ENCODE measurements around the gene STXBP5L.
"Not testable (repeated sequence)": the region's sequence is repeated elsewhere in the genome, so short reads cannot be mapped to it uniquely, and the experiment has no call there.

Gene STXBP5L

GRCh38 chr3:120908030-120908794 is at the start of gene STXBP5L:
TSS of gene STXBP5L (plus strand) at chr3:120908205. CDS start at chr3:120909579, 1,374 bp downstream.
- peak; percentile 93 for DNase-seq (ENCODE audit: low spot score)

DNA sequence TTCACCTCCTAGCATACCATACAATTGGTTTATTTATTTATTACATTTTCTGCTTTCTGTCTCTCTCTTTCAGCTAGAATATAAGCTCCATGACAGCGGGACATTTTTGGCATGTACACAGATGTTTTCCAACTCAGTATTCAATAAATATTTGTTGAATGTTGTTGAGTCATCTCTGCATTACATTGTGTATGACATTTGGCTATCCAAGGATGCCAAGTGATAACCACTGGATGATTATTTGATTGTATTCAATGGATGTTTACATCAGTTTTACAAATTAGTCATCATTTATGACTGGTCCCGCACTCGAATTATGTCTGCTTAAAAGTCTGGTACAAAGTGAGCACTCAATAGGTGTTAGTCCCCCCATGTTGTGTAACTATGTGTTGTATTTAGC is 49.5 kb upstream of the STXBP5L start:
- DNase-seq (ENCODE audit: low spot score), result no peak

DNA sequence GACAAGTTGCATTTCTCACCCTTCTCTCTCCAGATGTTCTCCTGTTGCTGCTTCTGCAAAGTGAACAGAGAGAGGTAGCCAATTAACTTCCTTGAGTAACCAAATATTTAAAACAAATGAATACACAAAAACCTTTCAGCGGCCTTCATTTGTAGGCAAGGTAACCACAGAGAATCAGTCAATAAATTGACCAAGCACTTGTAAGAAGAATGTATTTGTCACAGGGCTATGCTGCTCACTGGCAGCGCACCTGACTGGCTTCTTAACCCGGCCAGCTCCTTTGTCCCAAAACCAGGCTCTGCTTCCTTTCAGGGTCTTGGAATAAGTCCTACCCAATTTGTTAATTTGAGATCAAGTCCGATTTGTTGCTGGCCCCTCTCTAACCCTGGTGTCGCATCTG is 43.5 kb upstream of the STXBP5L start:
- no peak for DNase-seq (ENCODE audit: low spot score)

- no peak for DNase-seq (ENCODE audit: low spot score)
These were observed 32.5 kb upstream of the STXBP5L start for GRCh38 chr3:120875507-120875906.

GRCh38 chr3:120875989-120876388 is 32.0 kb upstream of the STXBP5L start:
- no peak for DNase-seq (ENCODE audit: low spot score)

- no peak for DNase-seq (ENCODE audit: low spot score)
These were observed 28.6 kb upstream of the STXBP5L start for GRCh38 chr3:120879411-120879810.

GRCh38 chr3:120892921-120893320 is 15.1 kb upstream of the STXBP5L start:
- no peak for DNase-seq (ENCODE audit: low spot score)

- DNase-seq (ENCODE audit: low spot score), result no peak
These were observed 13.5 kb upstream of the STXBP5L start for GRCh38 chr3:120894316-120895057.

- not testable (repeated sequence) for DNase-seq (ENCODE audit: low spot score)
These were observed 6.3 kb upstream of the STXBP5L start for GRCh38 chr3:120901716-120902115.

GRCh38 chr3:120903221-120903620 is 4.8 kb upstream of the STXBP5L start:
- peak; percentile 25 for DNase-seq (ENCODE audit: low spot score)

DNA sequence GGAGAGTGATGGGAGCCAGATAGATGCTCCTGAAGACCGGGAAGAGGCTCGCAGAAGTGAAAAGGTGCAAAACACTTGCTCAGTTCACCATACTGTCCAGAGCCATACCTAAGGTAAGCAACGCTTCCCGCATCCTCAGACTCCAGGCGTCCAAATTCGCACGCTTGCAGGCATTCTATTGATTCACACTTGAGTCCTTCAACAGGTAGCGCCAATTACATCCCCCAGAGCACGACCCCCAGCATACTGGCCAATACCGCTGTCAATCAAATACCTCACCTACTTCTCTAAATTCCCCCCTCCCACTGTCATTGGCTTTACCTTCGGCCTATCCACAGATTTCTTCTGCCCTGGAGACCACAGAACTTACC is 361 bp upstream of the STXBP5L start:
- no peak for DNase-seq (ENCODE audit: low spot score)

- peak; percentile 12 for DNase-seq (ENCODE audit: low spot score)
These were observed 993 bp downstream of the STXBP5L start for GRCh38 chr3:120908795-120909601.

DNA sequence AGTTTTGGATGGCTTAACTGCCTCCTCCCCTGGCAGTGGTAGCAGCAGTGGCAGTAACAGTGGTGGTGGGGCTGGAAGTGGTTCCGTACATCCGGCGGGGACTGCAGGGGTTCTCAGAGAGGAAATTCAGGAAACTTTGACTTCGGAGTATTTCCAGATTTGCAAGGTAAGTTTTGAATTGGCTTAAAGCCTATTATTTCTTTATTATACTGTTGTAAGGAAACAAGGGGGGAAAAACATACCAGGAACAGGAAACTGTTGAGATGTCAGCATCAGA is 1.5 kb downstream of the STXBP5L start:
- DNase-seq (ENCODE audit: low spot score), result no peak

- no peak for DNase-seq (ENCODE audit: low spot score)
These were observed 18.1 kb downstream of the STXBP5L start for GRCh38 chr3:120926146-120926545.

GRCh38 chr3:120928991-120929390 is 21.0 kb downstream of the STXBP5L start:
- DNase-seq (ENCODE audit: low spot score), result peak; percentile 14

GRCh38 chr3:120931593-120931992 is 23.6 kb downstream of the STXBP5L start:
- no peak for DNase-seq (ENCODE audit: low spot score)

DNA sequence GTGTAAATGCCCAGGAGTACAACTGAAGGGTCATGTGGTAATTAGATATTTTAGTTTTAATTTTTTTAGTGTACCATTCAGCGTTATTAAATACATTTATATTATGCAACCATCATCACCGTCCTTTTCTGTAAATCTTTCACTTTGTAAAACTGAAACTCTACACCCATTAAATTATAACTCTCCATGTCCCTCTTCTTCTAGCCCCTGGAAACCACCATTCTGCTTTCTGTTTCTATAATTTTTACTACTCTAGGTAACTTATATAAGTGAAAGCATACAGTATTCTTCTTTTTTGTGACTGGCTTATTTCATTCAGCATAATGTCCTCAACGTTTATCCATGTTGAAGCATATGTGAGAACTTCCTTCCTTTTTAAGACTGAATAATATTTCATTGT is 48.1 kb downstream of the STXBP5L start:
- no peak for DNase-seq (ENCODE audit: low spot score)

GRCh38 chr3:120982608-120983320 is 74.8 kb downstream of the STXBP5L start:
- DNase-seq (ENCODE audit: low spot score), result no peak

- DNase-seq (ENCODE audit: low spot score), result no peak
These were observed 75.3 kb downstream of the STXBP5L start for GRCh38 chr3:120983321-120983665.

DNA sequence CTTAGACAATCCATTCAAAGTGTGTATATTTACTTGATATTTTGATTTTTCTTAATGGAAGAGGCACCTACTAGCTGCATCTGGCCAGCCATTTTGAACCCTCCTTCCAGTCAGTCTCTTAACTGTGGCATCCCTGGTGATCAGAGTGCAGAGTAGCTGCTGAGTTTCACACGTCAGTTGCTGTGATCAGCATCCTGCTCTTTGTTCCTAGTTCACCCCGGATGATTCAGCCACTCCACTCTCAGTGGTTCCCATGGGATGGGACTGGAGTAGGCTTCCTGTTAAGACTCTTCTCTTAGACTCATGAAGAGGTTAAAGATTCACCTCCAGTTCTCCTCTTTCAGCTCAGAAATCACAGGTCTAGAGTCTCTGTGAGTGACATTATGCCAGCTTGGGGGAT is 75.8 kb downstream of the STXBP5L start:
- no peak for DNase-seq (ENCODE audit: low spot score)

DNA sequence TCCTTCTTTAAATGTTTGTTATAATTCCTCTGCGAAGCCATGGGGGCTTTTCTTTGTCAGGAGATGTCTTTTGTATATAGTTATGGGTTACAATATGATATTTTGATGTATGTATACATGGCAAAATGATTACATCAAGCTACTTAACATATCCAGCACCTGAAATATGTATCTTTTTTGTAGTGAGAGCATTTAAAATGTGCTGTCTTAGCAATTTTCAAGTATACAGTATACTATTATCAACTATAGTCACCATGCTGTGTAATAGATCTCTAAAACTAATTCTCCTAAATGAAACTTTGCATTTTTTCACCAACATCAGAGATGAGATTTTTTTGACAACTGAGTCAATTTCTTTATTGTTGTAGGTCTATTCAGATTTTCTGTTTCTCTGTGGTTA is 77.2 kb downstream of the STXBP5L start:
- no peak for DNase-seq (ENCODE audit: low spot score)

DNA sequence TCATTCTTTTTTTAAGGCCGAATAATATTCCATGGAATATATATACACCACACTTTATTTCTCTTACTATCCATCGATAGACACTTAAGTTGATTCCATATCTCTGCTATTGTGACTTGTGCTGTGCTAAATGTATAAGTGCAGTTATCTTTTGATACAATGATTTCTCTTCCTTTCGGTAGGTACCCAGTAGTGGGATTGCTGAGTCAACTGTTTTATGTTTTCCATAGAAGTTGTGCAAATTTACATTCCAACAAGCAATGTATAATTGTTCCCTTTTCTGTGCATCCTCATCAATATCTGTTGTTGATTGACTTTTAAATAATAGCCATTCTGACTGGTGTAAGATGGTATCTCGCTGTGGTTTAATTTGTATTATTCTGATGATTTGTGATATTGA is 81.0 kb downstream of the STXBP5L start:
- no peak for DNase-seq (ENCODE audit: low spot score)

Measured in SW480 (cell line).